Measurements from ENCODE around the gene PLAC1.
A peak's percentile ranks its signal among the peaks of the same experiment; 100 is the strongest.

The PLAC1 gene

DNA sequence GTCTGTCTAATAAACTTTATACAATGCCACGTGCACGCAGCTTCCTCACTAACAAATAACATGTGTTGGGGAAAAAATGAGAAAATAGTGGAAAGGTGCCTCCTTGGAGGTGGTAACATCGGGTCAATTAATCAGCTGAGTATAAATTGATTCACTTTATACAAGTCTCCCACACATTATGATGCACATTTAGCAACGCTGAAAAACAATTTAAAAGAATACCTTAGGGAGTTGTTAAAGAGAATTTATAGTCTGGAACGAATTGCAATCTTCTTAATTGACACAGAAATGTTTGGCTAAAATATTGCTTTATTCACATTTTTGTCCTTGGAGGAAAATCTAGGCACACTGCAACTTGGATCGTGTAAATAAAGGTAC, 114.1 kb downstream of the PLAC1 start:
- no peak overlapping the region for H3K9ac ChIP-seq (ENCODE audit: low read length)
- no peaks in the 10 kb centered on the region for H3K27me3 ChIP-seq (ENCODE audit: low read depth, low read length)
- no peak for TF ChIP-seq EZH2phosphoT487 (IDR thresholded peaks at IDR 0.05; ENCODE audit: low read depth)
- TF ChIP-seq, protein P1, sequence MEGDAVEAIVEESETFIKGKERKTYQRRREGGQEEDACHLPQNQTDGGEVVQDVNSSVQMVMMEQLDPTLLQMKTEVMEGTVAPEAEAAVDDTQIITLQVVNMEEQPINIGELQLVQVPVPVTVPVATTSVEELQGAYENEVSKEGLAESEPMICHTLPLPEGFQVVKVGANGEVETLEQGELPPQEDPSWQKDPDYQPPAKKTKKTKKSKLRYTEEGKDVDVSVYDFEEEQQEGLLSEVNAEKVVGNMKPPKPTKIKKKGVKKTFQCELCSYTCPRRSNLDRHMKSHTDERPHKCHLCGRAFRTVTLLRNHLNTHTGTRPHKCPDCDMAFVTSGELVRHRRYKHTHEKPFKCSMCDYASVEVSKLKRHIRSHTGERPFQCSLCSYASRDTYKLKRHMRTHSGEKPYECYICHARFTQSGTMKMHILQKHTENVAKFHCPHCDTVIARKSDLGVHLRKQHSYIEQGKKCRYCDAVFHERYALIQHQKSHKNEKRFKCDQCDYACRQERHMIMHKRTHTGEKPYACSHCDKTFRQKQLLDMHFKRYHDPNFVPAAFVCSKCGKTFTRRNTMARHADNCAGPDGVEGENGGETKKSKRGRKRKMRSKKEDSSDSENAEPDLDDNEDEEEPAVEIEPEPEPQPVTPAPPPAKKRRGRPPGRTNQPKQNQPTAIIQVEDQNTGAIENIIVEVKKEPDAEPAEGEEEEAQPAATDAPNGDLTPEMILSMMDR (IDR thresholded peaks at IDR 0.05; ENCODE audit: low read depth, low read length): no peak
- no peaks in the 10 kb centered on the region for H3K79me2 ChIP-seq (ENCODE audit: low read length)
- no peaks in the 10 kb centered on the region for H4K20me1 ChIP-seq (ENCODE audit: insufficient read depth, low read length)
- H3K9me3 ChIP-seq (ENCODE audit: insufficient read depth, low read length): no peaks in the 10 kb centered on the region
- no peak overlapping the region for H2AFZ ChIP-seq (ENCODE audit: low read depth, low read length)
- H3K4me3 ChIP-seq (ENCODE audit: low read length): no peak overlapping the region
- no peaks in the 10 kb centered on the region for H3K36me3 ChIP-seq (replicated peaks; ENCODE audit: low read depth, low read length)
- H3K27ac ChIP-seq (ENCODE audit: low read length): no peak overlapping the region
- no peak overlapping the region for H3K4me2 ChIP-seq (ENCODE audit: low read length)
- H3K4me1 ChIP-seq (ENCODE audit: low read length): peaks cover 17% of the 10 kb centered on the region

- TF ChIP-seq EZH2phosphoT487 (IDR thresholded peaks at IDR 0.05; ENCODE audit: low read depth): no peak
- TF ChIP-seq, protein P1 (IDR thresholded peaks at IDR 0.05; ENCODE audit: low read depth, low read length): no peak
- no peak overlapping the region for H3K4me3 ChIP-seq (ENCODE audit: low read length)
These were observed 115.0 kb downstream of the PLAC1 start for GRCh38 chrX:134543288-134543687.

DNA sequence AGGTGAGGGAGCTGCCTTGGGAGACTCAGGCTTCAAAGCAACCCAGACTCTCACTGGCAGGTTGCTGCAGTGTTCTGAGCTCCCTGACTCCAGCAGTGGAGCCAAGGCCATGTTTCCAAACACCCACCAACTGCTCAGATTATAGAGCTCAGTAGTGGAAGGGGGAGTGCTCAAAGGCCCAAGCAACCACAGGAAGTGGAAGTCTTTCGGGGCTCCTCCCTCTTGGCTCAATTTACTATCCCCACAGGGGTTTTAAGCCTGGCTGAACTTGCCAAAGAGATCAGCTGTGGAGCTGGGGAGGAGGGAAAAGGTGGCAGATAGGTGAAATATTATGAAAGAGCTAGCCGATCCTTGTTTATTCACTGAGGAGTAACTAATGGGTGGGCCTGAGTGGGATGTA, 115.8 kb downstream of the PLAC1 start:
- Histone ChIP-seq H3K9me3 (ENCODE audit: insufficient read depth, low read length) (no peaks in the 10 kb centered on the region), H3K4me1 (ENCODE audit: low read length) (peaks cover 11% of the 10 kb centered on the region), H3K4me3 (ENCODE audit: low read length) (no peak overlapping the region), H3K27ac (ENCODE audit: low read length) (no peak overlapping the region), H2AFZ (ENCODE audit: low read depth, low read length) (peak overlapping the region; percentile 69), H3K4me2 (ENCODE audit: low read length) (peak overlapping the region; percentile 24; the same call in 1 of the 2 replicates), H4K20me1 (ENCODE audit: insufficient read depth, low read length) (no peaks in the 10 kb centered on the region), H3K79me2 (ENCODE audit: low read length) (no peaks in the 10 kb centered on the region), H3K27me3 (ENCODE audit: low read depth, low read length) (no peaks in the 10 kb centered on the region), H3K9ac (ENCODE audit: low read length) (no peak overlapping the region), H3K36me3 (replicated peaks; ENCODE audit: low read depth, low read length) (no peaks in the 10 kb centered on the region)
- TF ChIP-seq, protein P1 (IDR thresholded peaks at IDR 0.05; ENCODE audit: low read depth, low read length): no peak
- TF ChIP-seq EZH2phosphoT487 (IDR thresholded peaks at IDR 0.05; ENCODE audit: low read depth): no peak

More at GRCh38 chrX:134543288-134543687, 115.0 kb downstream of the PLAC1 start:
- H3K27me3 ChIP-seq (ENCODE audit: low read depth, low read length): no peaks in the 10 kb centered on the region
- no peak overlapping the region for H3K9ac ChIP-seq (ENCODE audit: low read length)
- peaks cover 17% of the 10 kb centered on the region for H3K4me1 ChIP-seq (ENCODE audit: low read length)
- H3K27ac ChIP-seq (ENCODE audit: low read length): no peak overlapping the region
- H3K79me2 ChIP-seq (ENCODE audit: low read length): no peaks in the 10 kb centered on the region
- no peak overlapping the region for H2AFZ ChIP-seq (ENCODE audit: low read depth, low read length)
- no peaks in the 10 kb centered on the region for H4K20me1 ChIP-seq (ENCODE audit: insufficient read depth, low read length)
- no peaks in the 10 kb centered on the region for H3K9me3 ChIP-seq (ENCODE audit: insufficient read depth, low read length)
- H3K4me2 ChIP-seq (ENCODE audit: low read length): no peak overlapping the region
- H3K36me3 ChIP-seq (replicated peaks; ENCODE audit: low read depth, low read length): no peaks in the 10 kb centered on the region

DNA sequence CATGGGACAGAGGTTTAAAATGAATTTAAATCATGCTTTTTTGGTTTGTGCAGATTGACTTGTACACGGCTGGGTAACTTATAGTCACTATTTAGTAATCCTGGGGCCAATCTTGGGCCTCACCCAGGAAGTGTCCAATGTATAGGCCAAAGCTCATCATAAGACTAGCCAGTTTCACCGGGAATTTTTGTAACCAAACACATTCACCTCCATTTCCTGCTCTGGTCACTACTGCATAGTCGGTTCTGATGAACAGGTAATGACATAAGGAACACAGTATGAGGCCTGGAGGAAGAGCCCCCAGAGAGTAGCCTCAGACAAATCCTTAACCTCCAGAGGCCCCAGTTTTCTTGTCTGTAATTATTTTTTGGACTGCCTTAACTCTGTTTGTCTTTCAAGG, 116.4 kb downstream of the PLAC1 start:
- no peaks in the 10 kb centered on the region for H4K20me1 ChIP-seq (ENCODE audit: insufficient read depth, low read length)

More for the DNA sequence above, 116.4 kb downstream of the PLAC1 start:
- Histone ChIP-seq H3K9ac (ENCODE audit: low read length) (no peak overlapping the region), H3K27ac (ENCODE audit: low read length) (no peak overlapping the region), H3K79me2 (ENCODE audit: low read length) (no peaks in the 10 kb centered on the region), H2AFZ (ENCODE audit: low read depth, low read length) (no peak overlapping the region; the same call in 1 of the 2 replicates), H3K36me3 (replicated peaks; ENCODE audit: low read depth, low read length) (no peaks in the 10 kb centered on the region), H3K9me3 (ENCODE audit: insufficient read depth, low read length) (no peaks in the 10 kb centered on the region), H3K4me2 (ENCODE audit: low read length) (no peak overlapping the region), H3K4me3 (ENCODE audit: low read length) (no peak overlapping the region), H3K27me3 (ENCODE audit: low read depth, low read length) (no peaks in the 10 kb centered on the region), H3K4me1 (ENCODE audit: low read length) (peaks cover 10% of the 10 kb centered on the region)
- TF ChIP-seq, protein P1 (IDR thresholded peaks at IDR 0.05; ENCODE audit: low read depth, low read length): no peak
- TF ChIP-seq EZH2phosphoT487 (IDR thresholded peaks at IDR 0.05; ENCODE audit: low read depth): no peak

Data from OCI-LY3 (cell line).